Mesothelial cell of epicardium (in vitro differentiated cells): ENCODE measurements around the gene ZSCAN5A. TPM values are rescaled to one million over a fixed set of nuclear protein-coding genes. Genes with fewer than 3 reads are reported as not detected.

Source experiments
- DNase-seq, 2 experiments: peaks; one replicate each; pipeline ENCODE4 v3.0.0; 2021; ENCODE audit warnings: low spot score in 2 of 2; ENCODE audit not compliant: unreplicated experiment in 2 of 2
- H3K27ac Mint-ChIP-seq: 2 replicates; pipeline ENCODE4 v1.8.0; 2021; ENCODE audit warnings: mixed read lengths
- H3K27me3 Mint-ChIP-seq: 2 replicates; pipeline ENCODE4 v1.8.0; 2021; ENCODE audit warnings: low read depth, mixed read lengths
- H3K36me3 Mint-ChIP-seq: 2 replicates; pipeline ENCODE4 v1.8.0; 2021; ENCODE audit warnings: mixed read lengths
- H3K4me1 Mint-ChIP-seq: 2 replicates; pipeline ENCODE4 v1.8.0; 2021; ENCODE audit warnings: mixed read lengths
- H3K4me3 Mint-ChIP-seq: 2 replicates; pipeline ENCODE4 v1.8.0; 2021; ENCODE audit warnings: mild to moderate bottlenecking, moderate library complexity, mixed read lengths
- H3K9me3 Mint-ChIP-seq: 2 replicates; pipeline ENCODE4 v1.8.0; 2021; ENCODE audit warnings: mixed read lengths
- CTCF ChIP-seq: fragments of 200-600 bp; sonication (generic); IDR thresholded peaks from one replicate; pipeline ENCODE4 v1.5.0; 2021; ENCODE audit warnings: antibody characterized with exemption; ENCODE audit not compliant: unreplicated experiment
- total RNA-seq: library from RNA; stranded (reverse); gene quantifications from 3 replicates; pipeline ENCODE4 v1.2.1, GENCODE V29; 2021

ZSCAN5A gene
- total RNA-seq, 1 donor from 2014 or later, result 15.3 TPM

- Mint-ChIP-seq H3K27ac (no peak overlapping the region), H3K4me1 (no peaks in the 10 kb centered on the region), H3K36me3 (no peaks in the 10 kb centered on the region), H3K9me3 (no peaks in the 10 kb centered on the region), H3K4me3 (no peak overlapping the region), H3K27me3 (peaks cover 6% of the 10 kb centered on the region)
- no peak for TF ChIP-seq CTCF
- no peak for DNase-seq
Observed at GRCh38 chr19:56193981-56194640, 120.5 kb downstream of the ZSCAN5A start.

- TF ChIP-seq CTCF, result no peak
- Mint-ChIP-seq H3K36me3 (no peaks in the 10 kb centered on the region), H3K4me1 (no peaks in the 10 kb centered on the region), H3K9me3 (no peaks in the 10 kb centered on the region), H3K4me3 (no peak overlapping the region), H3K27me3 (peaks cover 6% of the 10 kb centered on the region), H3K27ac (no peak overlapping the region)
- DNase-seq, result no peak
Observed at GRCh38 chr19:56191711-56192110, 122.9 kb downstream of the ZSCAN5A start.

- Mint-ChIP-seq H3K9me3 (no peaks in the 10 kb centered on the region), H3K4me1 (no peaks in the 10 kb centered on the region), H3K27ac (no peak overlapping the region), H3K4me3 (no peak overlapping the region), H3K27me3 (peaks cover 6% of the 10 kb centered on the region), H3K36me3 (no peaks in the 10 kb centered on the region)
- TF ChIP-seq CTCF, result no peak
- no peak for DNase-seq
Observed at GRCh38 chr19:56191115-56191514, 123.5 kb downstream of the ZSCAN5A start.

DNA sequence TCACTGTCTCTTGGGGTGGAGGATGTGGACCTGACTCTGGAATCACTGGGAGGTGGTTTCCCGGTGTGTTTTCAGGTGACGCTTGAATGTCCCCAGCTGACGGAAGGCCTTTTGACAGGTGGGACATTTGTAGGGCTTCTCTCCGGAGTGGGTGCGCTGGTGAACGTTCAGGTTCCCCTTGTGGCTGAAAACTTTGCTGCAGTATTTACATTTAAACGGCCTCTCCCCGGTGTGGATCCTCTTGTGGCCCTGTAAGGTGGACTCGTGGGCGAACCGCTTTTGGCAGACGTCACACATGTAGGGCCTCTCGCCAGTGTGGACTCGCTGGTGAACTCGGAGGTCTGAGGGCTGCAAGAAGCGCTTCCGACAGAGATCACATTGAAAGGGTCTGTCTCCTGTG is 124.9 kb downstream of the ZSCAN5A start:
- Mint-ChIP-seq H3K27ac (no peak overlapping the region), H3K9me3 (no peaks in the 10 kb centered on the region), H3K27me3 (peaks cover 6% of the 10 kb centered on the region), H3K4me3 (no peak overlapping the region), H3K4me1 (no peaks in the 10 kb centered on the region), H3K36me3 (no peaks in the 10 kb centered on the region)
- no peak for TF ChIP-seq CTCF
- no peak for DNase-seq

DNA sequence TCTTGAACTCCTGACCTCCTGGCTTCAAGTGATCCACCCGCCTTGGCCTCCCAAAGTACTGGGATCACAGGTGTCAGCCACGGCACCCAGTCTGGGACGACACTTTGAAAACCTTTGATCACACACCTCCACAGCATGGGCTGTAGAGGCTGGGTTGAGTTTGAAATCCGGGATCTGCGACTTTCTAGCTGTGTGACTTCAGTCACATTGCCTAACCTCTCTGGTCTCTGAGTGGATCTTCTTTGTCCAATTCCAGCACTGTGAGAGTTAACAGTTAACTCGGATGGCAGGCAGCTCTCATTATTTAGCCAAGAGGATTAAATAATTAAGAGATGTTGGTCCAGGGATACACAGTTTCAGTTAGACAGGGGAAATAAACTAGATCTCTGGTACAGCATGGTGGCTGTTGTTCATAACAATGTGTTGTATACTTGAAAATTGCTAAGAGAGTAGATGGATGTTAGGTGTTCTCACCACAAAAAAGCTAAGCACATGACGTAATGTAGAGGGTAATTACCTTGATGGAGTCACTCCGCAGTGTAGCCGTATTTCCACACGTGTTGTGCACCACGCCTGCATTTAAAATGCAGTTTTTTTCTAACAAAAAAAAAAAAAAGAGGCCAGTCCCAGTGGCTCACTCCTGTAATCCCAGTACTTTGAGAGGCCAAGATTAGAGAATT is 136.9 kb downstream of the ZSCAN5A start:
- no peaks in the 10 kb centered on the region for H3K4me1 Mint-ChIP-seq
- no peak overlapping the region for H3K4me3 Mint-ChIP-seq

More for the DNA sequence above, 136.9 kb downstream of the ZSCAN5A start:
- TF ChIP-seq CTCF, result no peak
- Mint-ChIP-seq H3K9me3 (no peaks in the 10 kb centered on the region), H3K27ac (no peak overlapping the region), H3K36me3 (no peaks in the 10 kb centered on the region), H3K27me3 (peaks cover 20% of the 10 kb centered on the region)
- no peak for DNase-seq
